HepG2 (cell line): ENCODE data around the gene SRD5A1. TPM values are rescaled to one million over a fixed set of nuclear protein-coding genes. Genes with fewer than 3 reads are reported as not detected.

Experiments used
- HDAC1 ChIP-seq: sonication (generic); formaldehyde crosslinking; IDR thresholded peaks from 2 replicates; pipeline ENCODE4 v1.5.1; 2020; ENCODE audit warnings: mild to moderate bottlenecking, missing genetic modification reagents
- SP140L ChIP-seq: sonication (generic); formaldehyde crosslinking; IDR thresholded peaks from 2 replicates; pipeline ENCODE4 v1.4.0; 2020; ENCODE audit warnings: missing genetic modification reagents, borderline replicate concordance
- ZNF367 ChIP-seq: sonication (generic); formaldehyde crosslinking; IDR thresholded peaks from 2 replicates; pipeline ENCODE4 v1.4.0; 2020; ENCODE audit warnings: missing genetic modification reagents, borderline replicate concordance
- polyA plus RNA-seq, 8 experiments: library from polyadenylated mRNA; depleted of rRNA in 3 of 8; stranded (reverse) in 7 of 8; unstranded in 1 of 8; fragments of >200 nt; fragmentation: Illumina TruSeq in 4 of 8; extraction: Trizol in 4 of 8; gene quantifications; 2 replicates each; pipeline versions ENCODE4 v1.2.1 to v1.2.3, GENCODE V29; 2011 to 2016; ENCODE audit warnings: low read depth in 4 of 8, missing spikeins in 1 of 8, mixed read lengths in 1 of 8; ENCODE audit not compliant: insufficient read depth in 1 of 8
- total RNA-seq, 5 experiments: library from RNA; depleted of rRNA; stranded (reverse); fragments of >200 nt; fragmentation: Illumina TruSeq; extraction: Trizol; gene quantifications; 2 replicates each; pipeline ENCODE4 v1.2.3, GENCODE V29; 2016; ENCODE audit warnings: low read depth in 1 of 5
- TF ChIP-seq, protein P1 (sequence below): sonication (generic); formaldehyde crosslinking; IDR thresholded peaks from 2 replicates; pipeline ENCODE4 v1.4.0; 2020; ENCODE audit warnings: missing genetic modification reagents, borderline replicate concordance
- TF ChIP-seq, protein P2 (sequence below): sonication (generic); formaldehyde crosslinking; IDR thresholded peaks from 2 replicates; pipeline ENCODE4 v1.5.0; 2020; ENCODE audit warnings: mild to moderate bottlenecking, missing genetic modification reagents, borderline replicate concordance
- TF ChIP-seq, protein P3 (sequence below): sonication (generic); formaldehyde crosslinking; IDR thresholded peaks from 2 replicates; pipeline ENCODE4 v1.9.0; 2022; ENCODE audit warnings: low read depth, missing genetic modification reagents
- TF ChIP-seq, protein P4 (sequence below): sonication (generic); formaldehyde crosslinking; conservative IDR thresholded peaks from 2 replicates; pipeline ENCODE4 v1.8.1; 2023; ENCODE audit warnings: missing genetic modification reagents
- TF ChIP-seq, protein P5 (sequence below): IDR thresholded peaks from 2 replicates; pipeline ENCODE4 v1.6.1; 2016; ENCODE audit warnings: missing genetic modification reagents, missing compliant biosample characterization
- TF ChIP-seq, protein P6 (sequence below): sonication (generic); formaldehyde crosslinking; IDR thresholded peaks from 2 replicates; pipeline ENCODE4 v1.4.0; 2020; ENCODE audit warnings: mild to moderate bottlenecking, missing genetic modification reagents, borderline replicate concordance
- TF ChIP-seq, protein P7 (sequence below): sonication (generic); formaldehyde crosslinking; IDR thresholded peaks from 2 replicates; pipeline ENCODE4 v1.4.0; 2020; ENCODE audit warnings: missing genetic modification reagents

Gene SRD5A1
- total and polyA plus RNA-seq, 2 of the 13 experiments (the other 11 are each of a cell fraction or from before 2014, with no cell fraction given), result 6.1 to 9.9 TPM

DNA sequence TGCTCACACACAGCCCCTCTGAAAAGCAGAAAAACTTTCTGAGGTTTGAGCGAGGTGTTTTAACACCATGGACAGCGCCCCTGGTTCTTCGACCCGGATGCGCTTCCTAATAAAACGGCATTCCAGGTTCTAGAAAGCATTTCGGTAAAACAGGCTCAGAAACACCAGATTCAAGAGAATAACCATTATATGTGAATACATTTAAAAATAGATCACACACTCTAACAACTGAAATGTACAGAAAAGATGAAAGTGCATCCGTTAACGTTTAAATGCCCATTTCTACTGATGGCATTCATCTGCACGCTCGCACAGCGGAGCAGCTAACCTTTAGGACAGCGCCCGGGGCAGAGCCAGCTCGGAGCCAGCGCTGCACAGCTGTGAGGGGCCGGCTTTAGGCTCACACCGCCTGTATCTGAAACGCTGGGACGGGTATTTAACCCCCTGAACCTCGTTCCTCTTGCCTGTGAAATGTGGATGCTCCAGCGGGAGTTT lies 53.7 kb downstream of the SRD5A1 start (continued):
- TF ChIP-seq, protein P1, sequence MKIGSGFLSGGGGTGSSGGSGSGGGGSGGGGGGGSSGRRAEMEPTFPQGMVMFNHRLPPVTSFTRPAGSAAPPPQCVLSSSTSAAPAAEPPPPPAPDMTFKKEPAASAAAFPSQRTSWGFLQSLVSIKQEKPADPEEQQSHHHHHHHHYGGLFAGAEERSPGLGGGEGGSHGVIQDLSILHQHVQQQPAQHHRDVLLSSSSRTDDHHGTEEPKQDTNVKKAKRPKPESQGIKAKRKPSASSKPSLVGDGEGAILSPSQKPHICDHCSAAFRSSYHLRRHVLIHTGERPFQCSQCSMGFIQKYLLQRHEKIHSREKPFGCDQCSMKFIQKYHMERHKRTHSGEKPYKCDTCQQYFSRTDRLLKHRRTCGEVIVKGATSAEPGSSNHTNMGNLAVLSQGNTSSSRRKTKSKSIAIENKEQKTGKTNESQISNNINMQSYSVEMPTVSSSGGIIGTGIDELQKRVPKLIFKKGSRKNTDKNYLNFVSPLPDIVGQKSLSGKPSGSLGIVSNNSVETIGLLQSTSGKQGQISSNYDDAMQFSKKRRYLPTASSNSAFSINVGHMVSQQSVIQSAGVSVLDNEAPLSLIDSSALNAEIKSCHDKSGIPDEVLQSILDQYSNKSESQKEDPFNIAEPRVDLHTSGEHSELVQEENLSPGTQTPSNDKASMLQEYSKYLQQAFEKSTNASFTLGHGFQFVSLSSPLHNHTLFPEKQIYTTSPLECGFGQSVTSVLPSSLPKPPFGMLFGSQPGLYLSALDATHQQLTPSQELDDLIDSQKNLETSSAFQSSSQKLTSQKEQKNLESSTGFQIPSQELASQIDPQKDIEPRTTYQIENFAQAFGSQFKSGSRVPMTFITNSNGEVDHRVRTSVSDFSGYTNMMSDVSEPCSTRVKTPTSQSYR, result 0 out of 2 replicates have a peak, but pooled peaks have one; percentile 11
- TF ChIP-seq ZNF367 (CRISPR knock-in tag), result 0 out of 2 replicates have a peak, but pooled peaks have one; percentile 44
- TF ChIP-seq, protein P2, sequence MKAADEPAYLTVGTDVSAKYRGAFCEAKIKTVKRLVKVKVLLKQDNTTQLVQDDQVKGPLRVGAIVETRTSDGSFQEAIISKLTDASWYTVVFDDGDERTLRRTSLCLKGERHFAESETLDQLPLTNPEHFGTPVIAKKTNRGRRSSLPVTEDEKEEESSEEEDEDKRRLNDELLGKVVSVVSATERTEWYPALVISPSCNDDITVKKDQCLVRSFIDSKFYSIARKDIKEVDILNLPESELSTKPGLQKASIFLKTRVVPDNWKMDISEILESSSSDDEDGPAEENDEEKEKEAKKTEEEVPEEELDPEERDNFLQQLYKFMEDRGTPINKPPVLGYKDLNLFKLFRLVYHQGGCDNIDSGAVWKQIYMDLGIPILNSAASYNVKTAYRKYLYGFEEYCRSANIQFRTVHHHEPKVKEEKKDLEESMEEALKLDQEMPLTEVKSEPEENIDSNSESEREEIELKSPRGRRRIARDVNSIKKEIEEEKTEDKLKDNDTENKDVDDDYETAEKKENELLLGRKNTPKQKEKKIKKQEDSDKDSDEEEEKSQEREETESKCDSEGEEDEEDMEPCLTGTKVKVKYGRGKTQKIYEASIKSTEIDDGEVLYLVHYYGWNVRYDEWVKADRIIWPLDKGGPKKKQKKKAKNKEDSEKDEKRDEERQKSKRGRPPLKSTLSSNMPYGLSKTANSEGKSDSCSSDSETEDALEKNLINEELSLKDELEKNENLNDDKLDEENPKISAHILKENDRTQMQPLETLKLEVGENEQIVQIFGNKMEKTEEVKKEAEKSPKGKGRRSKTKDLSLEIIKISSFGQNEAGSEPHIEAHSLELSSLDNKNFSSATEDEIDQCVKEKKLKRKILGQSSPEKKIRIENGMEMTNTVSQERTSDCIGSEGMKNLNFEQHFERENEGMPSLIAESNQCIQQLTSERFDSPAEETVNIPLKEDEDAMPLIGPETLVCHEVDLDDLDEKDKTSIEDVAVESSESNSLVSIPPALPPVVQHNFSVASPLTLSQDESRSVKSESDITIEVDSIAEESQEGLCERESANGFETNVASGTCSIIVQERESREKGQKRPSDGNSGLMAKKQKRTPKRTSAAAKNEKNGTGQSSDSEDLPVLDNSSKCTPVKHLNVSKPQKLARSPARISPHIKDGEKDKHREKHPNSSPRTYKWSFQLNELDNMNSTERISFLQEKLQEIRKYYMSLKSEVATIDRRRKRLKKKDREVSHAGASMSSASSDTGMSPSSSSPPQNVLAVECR (CRISPR knock-in tag), result peak; percentile 69; the same call in 1 of the 2 replicates
- TF ChIP-seq, protein P3, sequence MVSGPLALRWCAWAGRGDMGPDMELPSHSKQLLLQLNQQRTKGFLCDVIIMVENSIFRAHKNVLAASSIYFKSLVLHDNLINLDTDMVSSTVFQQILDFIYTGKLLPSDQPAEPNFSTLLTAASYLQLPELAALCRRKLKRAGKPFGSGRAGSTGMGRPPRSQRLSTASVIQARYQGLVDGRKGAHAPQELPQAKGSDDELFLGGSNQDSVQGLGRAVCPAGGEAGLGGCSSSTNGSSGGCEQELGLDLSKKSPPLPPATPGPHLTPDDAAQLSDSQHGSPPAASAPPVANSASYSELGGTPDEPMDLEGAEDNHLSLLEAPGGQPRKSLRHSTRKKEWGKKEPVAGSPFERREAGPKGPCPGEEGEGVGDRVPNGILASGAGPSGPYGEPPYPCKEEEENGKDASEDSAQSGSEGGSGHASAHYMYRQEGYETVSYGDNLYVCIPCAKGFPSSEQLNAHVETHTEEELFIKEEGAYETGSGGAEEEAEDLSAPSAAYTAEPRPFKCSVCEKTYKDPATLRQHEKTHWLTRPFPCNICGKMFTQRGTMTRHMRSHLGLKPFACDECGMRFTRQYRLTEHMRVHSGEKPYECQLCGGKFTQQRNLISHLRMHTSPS (CRISPR knock-in tag), result no peak
- TF ChIP-seq, protein P4, sequence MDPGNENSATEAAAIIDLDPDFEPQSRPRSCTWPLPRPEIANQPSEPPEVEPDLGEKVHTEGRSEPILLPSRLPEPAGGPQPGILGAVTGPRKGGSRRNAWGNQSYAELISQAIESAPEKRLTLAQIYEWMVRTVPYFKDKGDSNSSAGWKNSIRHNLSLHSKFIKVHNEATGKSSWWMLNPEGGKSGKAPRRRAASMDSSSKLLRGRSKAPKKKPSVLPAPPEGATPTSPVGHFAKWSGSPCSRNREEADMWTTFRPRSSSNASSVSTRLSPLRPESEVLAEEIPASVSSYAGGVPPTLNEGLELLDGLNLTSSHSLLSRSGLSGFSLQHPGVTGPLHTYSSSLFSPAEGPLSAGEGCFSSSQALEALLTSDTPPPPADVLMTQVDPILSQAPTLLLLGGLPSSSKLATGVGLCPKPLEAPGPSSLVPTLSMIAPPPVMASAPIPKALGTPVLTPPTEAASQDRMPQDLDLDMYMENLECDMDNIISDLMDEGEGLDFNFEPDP (CRISPR knock-in tag), result peak; percentile 78; the same call in 1 of the 2 replicates
- TF ChIP-seq, protein P5, sequence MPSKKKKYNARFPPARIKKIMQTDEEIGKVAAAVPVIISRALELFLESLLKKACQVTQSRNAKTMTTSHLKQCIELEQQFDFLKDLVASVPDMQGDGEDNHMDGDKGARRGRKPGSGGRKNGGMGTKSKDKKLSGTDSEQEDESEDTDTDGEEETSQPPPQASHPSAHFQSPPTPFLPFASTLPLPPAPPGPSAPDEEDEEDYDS (CRISPR knock-in tag), result 0 out of 2 replicates have a peak, but pooled peaks have one; percentile 29
- peak; percentile 37; the same call in 1 of the 2 replicates for TF ChIP-seq HDAC1
- TF ChIP-seq, protein P6, sequence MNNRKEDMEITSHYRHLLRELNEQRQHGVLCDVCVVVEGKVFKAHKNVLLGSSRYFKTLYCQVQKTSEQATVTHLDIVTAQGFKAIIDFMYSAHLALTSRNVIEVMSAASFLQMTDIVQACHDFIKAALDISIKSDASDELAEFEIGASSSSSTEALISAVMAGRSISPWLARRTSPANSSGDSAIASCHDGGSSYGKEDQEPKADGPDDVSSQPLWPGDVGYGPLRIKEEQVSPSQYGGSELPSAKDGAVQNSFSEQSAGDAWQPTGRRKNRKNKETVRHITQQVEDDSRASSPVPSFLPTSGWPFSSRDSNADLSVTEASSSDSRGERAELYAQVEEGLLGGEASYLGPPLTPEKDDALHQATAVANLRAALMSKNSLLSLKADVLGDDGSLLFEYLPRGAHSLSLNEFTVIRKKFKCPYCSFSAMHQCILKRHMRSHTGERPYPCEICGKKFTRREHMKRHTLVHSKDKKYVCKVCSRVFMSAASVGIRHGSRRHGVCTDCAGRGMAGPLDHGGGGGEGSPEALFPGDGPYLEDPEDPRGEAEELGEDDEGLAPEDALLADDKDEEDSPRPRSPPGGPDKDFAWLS, result no peak
- peak; percentile 87; the same call in 1 of the 2 replicates for TF ChIP-seq SP140L (CRISPR knock-in tag)
- TF ChIP-seq, protein P7, sequence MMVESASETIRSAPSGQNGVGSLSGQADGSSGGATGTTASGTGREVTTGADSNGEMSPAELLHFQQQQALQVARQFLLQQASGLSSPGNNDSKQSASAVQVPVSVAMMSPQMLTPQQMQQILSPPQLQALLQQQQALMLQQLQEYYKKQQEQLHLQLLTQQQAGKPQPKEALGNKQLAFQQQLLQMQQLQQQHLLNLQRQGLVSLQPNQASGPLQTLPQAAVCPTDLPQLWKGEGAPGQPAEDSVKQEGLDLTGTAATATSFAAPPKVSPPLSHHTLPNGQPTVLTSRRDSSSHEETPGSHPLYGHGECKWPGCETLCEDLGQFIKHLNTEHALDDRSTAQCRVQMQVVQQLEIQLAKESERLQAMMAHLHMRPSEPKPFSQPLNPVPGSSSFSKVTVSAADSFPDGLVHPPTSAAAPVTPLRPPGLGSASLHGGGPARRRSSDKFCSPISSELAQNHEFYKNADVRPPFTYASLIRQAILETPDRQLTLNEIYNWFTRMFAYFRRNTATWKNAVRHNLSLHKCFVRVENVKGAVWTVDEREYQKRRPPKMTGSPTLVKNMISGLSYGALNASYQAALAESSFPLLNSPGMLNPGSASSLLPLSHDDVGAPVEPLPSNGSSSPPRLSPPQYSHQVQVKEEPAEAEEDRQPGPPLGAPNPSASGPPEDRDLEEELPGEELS (CRISPR knock-in tag), result 0 out of 2 replicates have a peak, but pooled peaks have one; percentile 30
